WTC11 (cell line): ENCODE measurements around the gene CCDC157. TPM values are rescaled to one million over a fixed set of nuclear protein-coding genes. Genes with fewer than 3 reads are reported as not detected.

Experiments used
- ATAC-seq: fragments of 200-7000 bp; cut with Tn5 transposase; 2 replicates; pipeline ENCODE4 v1.10.0; 2021; ENCODE audit warnings: mild to moderate bottlenecking, moderate library complexity
- CTCF ChIA-PET: fragments of 300-600 bp; sonication (Branson Sonifier 250); formaldehyde crosslinking; loops from one replicate; lab custom pipeline; 2021; ENCODE audit warnings: antibody characterized with exemption; lab: Charles Lee
- POLR2A ChIA-PET: fragments of 350-600 bp; sonication (Branson Sonifier 250); formaldehyde crosslinking; loops from one replicate; lab custom pipeline; 2021; ENCODE audit warnings: antibody characterized with exemption; lab: Charles Lee
- DNase-seq: peaks from one replicate; pipeline ENCODE4 v3.0.0; 2021; ENCODE audit warnings: low spot score
- H3K27ac Mint-ChIP-seq: 2 replicates; pipeline ENCODE4 v1.8.0; 2021; ENCODE audit warnings: mixed read lengths
- H3K27me3 Mint-ChIP-seq: 2 replicates; pipeline ENCODE4 v1.8.0; 2021; ENCODE audit warnings: low read depth, mild to moderate bottlenecking, moderate library complexity, mixed read lengths
- H3K36me3 Mint-ChIP-seq: 2 replicates; pipeline ENCODE4 v1.8.0; 2021; ENCODE audit warnings: mixed read lengths
- H3K4me1 Mint-ChIP-seq: 2 replicates; pipeline ENCODE4 v1.8.0; 2022; ENCODE audit warnings: mixed read lengths
- H3K4me3 Mint-ChIP-seq: 2 replicates; pipeline ENCODE4 v1.8.0; 2021; ENCODE audit warnings: mild to moderate bottlenecking, moderate library complexity, mixed read lengths
- H3K9me3 Mint-ChIP-seq: 2 replicates; pipeline ENCODE4 v1.8.0; 2021; ENCODE audit warnings: mixed read lengths
- AFF4 ChIP-seq: sonication (generic); formaldehyde crosslinking; IDR thresholded peaks from 2 replicates; pipeline ENCODE4 v1.8.1; 2023; ENCODE audit warnings: mild to moderate bottlenecking, missing genetic modification reagents, borderline replicate concordance
- ATF3 ChIP-seq: sonication (generic); formaldehyde crosslinking; conservative IDR thresholded peaks from 2 replicates; pipeline ENCODE4 v1.8.1; 2022; ENCODE audit warnings: mild to moderate bottlenecking, missing genetic modification reagents
- CREM ChIP-seq: sonication (generic); formaldehyde crosslinking; IDR thresholded peaks from 2 replicates; pipeline ENCODE4 v1.8.1; 2022; ENCODE audit warnings: mild to moderate bottlenecking, missing genetic modification reagents, moderate library complexity
- E2F1 ChIP-seq: sonication (generic); formaldehyde crosslinking; IDR thresholded peaks from 2 replicates; pipeline ENCODE4 v1.8.0; 2022; ENCODE audit warnings: mild to moderate bottlenecking, missing genetic modification reagents
- E2F5 ChIP-seq: sonication (generic); formaldehyde crosslinking; IDR thresholded peaks from 2 replicates; pipeline ENCODE4 v1.8.1; 2022; ENCODE audit warnings: mild to moderate bottlenecking, moderate library complexity, missing genetic modification reagents
- EMX1 ChIP-seq: fragments of 250-450 bp; sonication (Bioruptor Pico); IDR thresholded peaks from 2 replicates; pipeline ENCODE4 v1.8.0; 2021; ENCODE audit warnings: mild to moderate bottlenecking
- ETV6 ChIP-seq: sonication (generic); formaldehyde crosslinking; IDR thresholded peaks from 2 replicates; pipeline ENCODE4 v1.8.1; 2022; ENCODE audit warnings: mild to moderate bottlenecking, missing genetic modification reagents
- FOXK1 ChIP-seq: sonication (generic); formaldehyde crosslinking; IDR thresholded peaks from 2 replicates; pipeline ENCODE4 v1.8.0; 2022; ENCODE audit warnings: mild to moderate bottlenecking, moderate library complexity, missing genetic modification reagents
- FOXP1 ChIP-seq: sonication (generic); formaldehyde crosslinking; IDR thresholded peaks from 2 replicates; pipeline ENCODE4 v1.8.0; 2022; ENCODE audit warnings: missing genetic modification reagents, mild to moderate bottlenecking, moderate library complexity, borderline replicate concordance
- HMGXB4 ChIP-seq: sonication (generic); formaldehyde crosslinking; IDR thresholded peaks from 2 replicates; pipeline ENCODE4 v1.8.1; 2023; ENCODE audit warnings: mild to moderate bottlenecking, moderate library complexity, missing genetic modification reagents
- IRF2 ChIP-seq: sonication (generic); formaldehyde crosslinking; IDR thresholded peaks from 2 replicates; pipeline ENCODE4 v1.8.0; 2022; ENCODE audit warnings: low read depth, missing genetic modification reagents, borderline replicate concordance
- MLX ChIP-seq: sonication (generic); formaldehyde crosslinking; IDR thresholded peaks from 2 replicates; pipeline ENCODE4 v1.8.1; 2023; ENCODE audit warnings: mild to moderate bottlenecking, missing genetic modification reagents, moderate library complexity
- NFYB ChIP-seq: sonication (generic); formaldehyde crosslinking; conservative IDR thresholded peaks from 2 replicates; pipeline ENCODE4 v1.8.0; 2022; ENCODE audit warnings: low read depth, missing genetic modification reagents
- NR3C1 ChIP-seq: sonication (generic); formaldehyde crosslinking; conservative IDR thresholded peaks from 2 replicates; pipeline ENCODE4 v1.8.1; 2023; ENCODE audit warnings: low read depth, mild to moderate bottlenecking, missing genetic modification reagents
- SMAD3 ChIP-seq: sonication (generic); formaldehyde crosslinking; IDR thresholded peaks from 2 replicates; pipeline ENCODE4 v1.8.0; 2022; ENCODE audit warnings: missing genetic modification reagents, mild to moderate bottlenecking, borderline replicate concordance
- SOX15 ChIP-seq: fragments of 250-450 bp; sonication (Bioruptor Pico); IDR thresholded peaks from 2 replicates; pipeline ENCODE4 v1.9.0; 2021; ENCODE audit warnings: mild to moderate bottlenecking
- TEAD1 ChIP-seq: sonication (generic); formaldehyde crosslinking; IDR thresholded peaks from 2 replicates; pipeline ENCODE4 v1.8.0; 2022; ENCODE audit warnings: mild to moderate bottlenecking, missing genetic modification reagents
- TEAD4 ChIP-seq: sonication (generic); formaldehyde crosslinking; IDR thresholded peaks from 2 replicates; pipeline ENCODE4 v1.8.0; 2022; ENCODE audit warnings: mild to moderate bottlenecking, missing genetic modification reagents
- USF1 ChIP-seq: sonication (generic); formaldehyde crosslinking; IDR thresholded peaks from 2 replicates; pipeline ENCODE4 v1.8.0; 2022; ENCODE audit warnings: mild to moderate bottlenecking, missing genetic modification reagents
- USF2 ChIP-seq: sonication (generic); formaldehyde crosslinking; IDR thresholded peaks from 2 replicates; pipeline ENCODE4 v1.8.1; 2023; ENCODE audit warnings: mild to moderate bottlenecking, missing genetic modification reagents, moderate library complexity
- ZBTB21 ChIP-seq: sonication (generic); formaldehyde crosslinking; IDR thresholded peaks from 2 replicates; pipeline ENCODE4 v1.8.1; 2023; ENCODE audit warnings: mild to moderate bottlenecking, missing genetic modification reagents, borderline replicate concordance
- ZMAT4 ChIP-seq: fragments of 250-450 bp; sonication (Bioruptor Pico); IDR thresholded peaks from 2 replicates; pipeline ENCODE4 v1.9.0; 2021; ENCODE audit warnings: mild to moderate bottlenecking
- ZNF121 ChIP-seq: sonication (generic); formaldehyde crosslinking; IDR thresholded peaks from 2 replicates; pipeline ENCODE4 v1.8.0; 2023; ENCODE audit warnings: missing genetic modification reagents
- ZNF232 ChIP-seq: sonication (generic); formaldehyde crosslinking; IDR thresholded peaks from 2 replicates; pipeline ENCODE4 v1.8.0; 2022; ENCODE audit warnings: mild to moderate bottlenecking, missing genetic modification reagents
- ZNF263 ChIP-seq: sonication (generic); formaldehyde crosslinking; IDR thresholded peaks from 2 replicates; pipeline ENCODE4 v1.8.1; 2022; ENCODE audit warnings: low read depth, mild to moderate bottlenecking, moderate library complexity, missing genetic modification reagents
- total RNA-seq: library from RNA; stranded (reverse); gene quantifications from 3 replicates; pipeline ENCODE4 v1.2.3, GENCODE V29; 2021

Gene CCDC157
- total RNA-seq, 1 experiment from 2014 or later: 6.5 TPM

GRCh38 chr22:30423959-30424533 is 67.2 kb downstream of the CCDC157 start (continued):
- TF ChIP-seq ZBTB21 (CRISPR knock-in tag) (no peak), ZNF232 (no peak), CREM (CRISPR knock-in tag) (peak; percentile 69; the same call in 1 of the 2 replicates), ETV6 (CRISPR knock-in tag) (no peak; the same call in 1 of the 2 replicates), ZMAT4 (CRISPR knock-in tag) (no peak), E2F5 (0 out of 2 replicates have a peak, but pooled peaks have one; percentile 12), ZNF263 (CRISPR knock-in tag) (no peak), USF1 (peak; percentile 95), NFYB (CRISPR knock-in tag) (peak; percentile 75), NR3C1 (CRISPR knock-in tag) (no peak), FOXP1 (no peak), HMGXB4 (0 out of 2 replicates have a peak, but pooled peaks have one; percentile 31), FOXK1 (peak; percentile 33; the same call in 1 of the 2 replicates), TEAD4 (CRISPR knock-in tag) (no peak), USF2 (CRISPR knock-in tag) (peak; percentile 96), SOX15 (CRISPR knock-in tag) (no peak), SMAD3 (no peak), E2F1 (CRISPR knock-in tag) (no peak), ZNF121 (no peak), TEAD1 (peak; percentile 68; the same call in 1 of the 2 replicates)

GRCh38 chr22:30424534-30425326 is 67.9 kb downstream of the CCDC157 start:
- peaks cover 32% of the 10 kb centered on the region for H3K36me3 Mint-ChIP-seq
- POLR2A ChIA-PET: interaction anchor here (1.0 to 3.2 kb wide), 9 partner anchors 9 to 181 kb away, joined by 3 to 35 read pairs (median 6); partner anchors contain the start of genes CCDC157, RNF215, SEC14L2 and SF3A1
- CTCF ChIA-PET: interaction anchor here (0.5 to 6.3 kb wide), 28 partner anchors 10 to 804 kb away, joined by 3 to 149 read pairs (median 4); partner anchors contain the start of genes CASTOR1, RNF215, SEC14L2 and TBC1D10A
- no peak for TF ChIP-seq ATF3 (CRISPR knock-in tag)
- TF ChIP-seq MLX: no peak
- no peak for TF ChIP-seq ZNF232
- no peak for TF ChIP-seq ZNF121
- no peak for TF ChIP-seq AFF4 (CRISPR knock-in tag)
- no peak for TF ChIP-seq IRF2 (CRISPR knock-in tag)
- TF ChIP-seq EMX1 (CRISPR knock-in tag): no peak
- no peak for TF ChIP-seq ZBTB21 (CRISPR knock-in tag)

More at GRCh38 chr22:30424534-30425326, 67.9 kb downstream of the CCDC157 start:
- ATAC-seq (no peak), DNase-seq (no peak)
- H3K4me3 Mint-ChIP-seq: peak overlapping the region; percentile 83
- H3K27me3 Mint-ChIP-seq: no peaks in the 10 kb centered on the region; the same call in 1 of the 2 replicates
- peak overlapping the region; percentile 99 for H3K27ac Mint-ChIP-seq
- peaks cover 32% of the 10 kb centered on the region for H3K4me1 Mint-ChIP-seq
- H3K9me3 Mint-ChIP-seq: no peaks in the 10 kb centered on the region
